ENCODE data around the gene DENND10. TPM values are rescaled to one million over a fixed set of nuclear protein-coding genes. Genes with fewer than 3 reads are reported as not detected.
A peak's percentile ranks its signal among the peaks of the same experiment; 100 is the strongest.

The DENND10 gene
- total RNA-seq, 6 experiments from 2014 or later, result 24.0 to 46.4 (median 36.1) TPM

DNA sequence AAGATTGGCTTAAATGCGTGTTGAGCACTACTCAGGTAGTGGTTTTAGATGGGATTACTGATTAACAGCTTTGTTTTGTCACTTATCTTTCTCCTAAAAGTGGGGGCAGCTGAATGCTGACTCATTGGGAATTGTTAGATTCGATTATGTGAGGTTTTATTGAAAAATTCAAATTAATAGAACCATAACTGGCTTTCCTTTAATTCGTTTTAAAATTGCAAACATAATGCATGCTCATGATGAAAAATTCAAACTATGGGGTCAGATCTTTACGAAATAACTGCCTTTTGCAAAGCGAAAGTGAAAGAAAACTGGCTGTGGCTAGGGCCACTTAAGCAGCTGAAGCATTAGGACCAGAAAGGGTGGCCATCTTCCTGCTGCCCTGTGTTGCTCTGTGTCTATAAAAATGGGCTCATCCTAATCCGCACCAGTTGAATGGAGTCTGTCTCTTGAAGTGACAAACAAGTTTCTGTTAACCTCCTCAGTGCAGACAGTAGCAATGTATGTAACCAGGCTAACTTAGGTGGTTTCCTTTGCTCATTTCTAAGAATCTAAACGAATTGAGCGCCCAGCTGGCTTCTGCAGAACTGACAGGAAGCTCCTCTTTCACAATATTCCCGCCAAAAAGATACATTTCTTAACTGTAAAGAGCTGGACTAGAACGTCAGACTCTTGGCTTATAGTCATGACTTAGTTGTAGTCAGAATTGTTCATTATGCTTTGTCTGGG is 27.8 kb downstream of the DENND10 start:
- no peak for DNase-seq
- ATAC-seq, result peak; percentile 66 to 80 (median 70)
- TF ChIP-seq, protein P1, sequence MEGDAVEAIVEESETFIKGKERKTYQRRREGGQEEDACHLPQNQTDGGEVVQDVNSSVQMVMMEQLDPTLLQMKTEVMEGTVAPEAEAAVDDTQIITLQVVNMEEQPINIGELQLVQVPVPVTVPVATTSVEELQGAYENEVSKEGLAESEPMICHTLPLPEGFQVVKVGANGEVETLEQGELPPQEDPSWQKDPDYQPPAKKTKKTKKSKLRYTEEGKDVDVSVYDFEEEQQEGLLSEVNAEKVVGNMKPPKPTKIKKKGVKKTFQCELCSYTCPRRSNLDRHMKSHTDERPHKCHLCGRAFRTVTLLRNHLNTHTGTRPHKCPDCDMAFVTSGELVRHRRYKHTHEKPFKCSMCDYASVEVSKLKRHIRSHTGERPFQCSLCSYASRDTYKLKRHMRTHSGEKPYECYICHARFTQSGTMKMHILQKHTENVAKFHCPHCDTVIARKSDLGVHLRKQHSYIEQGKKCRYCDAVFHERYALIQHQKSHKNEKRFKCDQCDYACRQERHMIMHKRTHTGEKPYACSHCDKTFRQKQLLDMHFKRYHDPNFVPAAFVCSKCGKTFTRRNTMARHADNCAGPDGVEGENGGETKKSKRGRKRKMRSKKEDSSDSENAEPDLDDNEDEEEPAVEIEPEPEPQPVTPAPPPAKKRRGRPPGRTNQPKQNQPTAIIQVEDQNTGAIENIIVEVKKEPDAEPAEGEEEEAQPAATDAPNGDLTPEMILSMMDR (IDR thresholded peaks at IDR 0.05), result no peak
- TF ChIP-seq POLR2A (IDR thresholded peaks at IDR 0.05), result no peak
- intact Hi-C loops (cut with DNase I), result no loop called here
- Histone ChIP-seq H3K27ac (peak overlapping the region; percentile 58 to 78 (median 75)), H3K9me3 (no peaks in the 10 kb centered on the region), H3K36me3 (peaks cover 0 to 6% (median 2%) of the 10 kb centered on the region in 4 donors), H3K27me3 (no peaks in the 10 kb centered on the region), H3K4me1 (peaks cover 0 to 35% (median 7%) of the 10 kb centered on the region in 4 donors), H3K4me3 (peak overlapping the region in 2 of 3 donors; percentile 31 to 46)
- WGBS (ENCODE audit: insufficient coverage, low coverage, low lambda C conversion rate, missing lambda C conversion rate), result 11% methylated on average over 10 of the region's 10 CpGs

DNA sequence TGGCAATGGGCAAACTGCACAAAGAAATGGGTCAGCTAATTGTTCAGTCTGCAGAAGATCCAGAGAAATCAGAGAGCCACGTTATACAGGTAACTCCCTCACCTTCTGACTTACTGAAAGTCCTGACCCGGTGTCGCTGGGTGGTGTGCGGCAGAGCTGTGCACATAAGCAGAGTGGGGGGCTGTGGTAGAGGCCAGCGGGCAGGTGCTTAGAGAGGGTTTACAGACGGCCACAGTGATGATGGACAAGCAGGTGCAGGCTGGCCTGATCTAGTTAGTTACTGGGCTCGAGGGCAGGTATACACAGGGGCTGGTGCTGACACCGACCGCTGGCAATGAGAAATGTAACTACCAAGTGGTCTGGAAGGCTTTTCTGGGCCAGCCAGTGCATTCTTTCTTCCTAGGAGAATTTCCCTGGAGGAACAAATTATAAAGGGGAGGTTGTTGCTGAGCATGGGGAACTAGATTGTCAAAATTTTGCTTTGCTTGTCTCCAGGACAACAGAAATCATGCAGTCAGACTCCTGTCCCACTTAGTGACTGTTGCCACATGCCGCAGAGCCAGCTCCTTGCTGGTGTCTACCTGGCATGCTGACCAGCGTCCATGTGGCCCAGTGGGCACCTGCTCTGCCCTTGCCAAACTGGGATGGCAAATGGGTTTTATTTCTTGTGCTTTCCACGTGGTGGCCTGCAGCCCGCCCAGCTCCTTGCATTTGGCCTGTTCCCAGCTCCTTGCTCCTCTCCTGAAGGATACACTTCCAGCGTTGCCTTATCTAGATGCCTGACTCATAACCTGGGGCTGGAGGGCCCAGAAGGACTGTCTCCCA is 28.8 kb downstream of the DENND10 start:
- no peak overlapping the region for H3K4me3 ChIP-seq
- H3K9me3 ChIP-seq, result no peaks in the 10 kb centered on the region
- WGBS (ENCODE audit: insufficient coverage, low coverage, low lambda C conversion rate, missing lambda C conversion rate), result 79% methylated on average over 10 of the region's 14 CpGs
- ATAC-seq (no peak), DNase-seq (no peak)
- TF ChIP-seq POLR2A (IDR thresholded peaks at IDR 0.05), result no peak
- TF ChIP-seq, protein P1 (IDR thresholded peaks at IDR 0.05), result no peak
- intact Hi-C loops (cut with DNase I), result no loop called here
- peaks cover 0 to 6% (median 2%) of the 10 kb centered on the region in 4 donors for H3K36me3 ChIP-seq
- H3K27me3 ChIP-seq, result no peaks in the 10 kb centered on the region
- H3K27ac ChIP-seq, result peak overlapping the region; percentile 58 to 78 (median 75)
- peaks cover 0 to 35% (median 7%) of the 10 kb centered on the region in 4 donors for H3K4me1 ChIP-seq

DNA sequence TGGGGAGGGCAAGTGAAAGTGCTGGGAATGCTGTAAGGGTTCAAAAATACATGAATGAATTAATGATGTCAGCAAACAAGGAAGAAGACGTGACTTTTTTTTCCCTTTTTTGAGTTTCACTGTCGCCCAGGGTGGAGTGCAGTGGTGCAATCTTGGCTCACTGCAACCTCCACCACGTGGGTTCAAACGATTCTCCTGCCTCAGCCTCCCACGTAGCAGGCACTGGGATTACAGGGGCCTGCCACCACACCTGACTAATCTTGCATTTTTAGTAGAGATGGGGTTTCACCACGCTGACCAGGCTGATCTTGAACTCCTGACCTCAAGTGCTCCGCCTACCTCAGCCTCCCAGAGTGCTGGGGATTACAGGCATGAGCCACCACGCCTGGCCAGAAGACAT is 30.0 kb downstream of the DENND10 start:
- ATAC-seq (no peak), DNase-seq (no peak)
- Histone ChIP-seq H3K36me3 (peaks cover 0 to 6% (median 2%) of the 10 kb centered on the region in 4 donors), H3K9me3 (no peaks in the 10 kb centered on the region), H3K27me3 (no peaks in the 10 kb centered on the region), H3K27ac (peak overlapping the region in 2 of 3 donors; percentile 10 to 25), H3K4me3 (no peak overlapping the region), H3K4me1 (peaks cover 0 to 35% (median 7%) of the 10 kb centered on the region in 4 donors)
- 48% methylated on average over 2 of the region's 8 CpGs for WGBS (ENCODE audit: insufficient coverage, low coverage, low lambda C conversion rate, missing lambda C conversion rate)
- intact Hi-C loops (cut with DNase I), result no loop called here
- no peak for TF ChIP-seq POLR2A (IDR thresholded peaks at IDR 0.05)
- TF ChIP-seq, protein P1 (IDR thresholded peaks at IDR 0.05), result no peak

DNA sequence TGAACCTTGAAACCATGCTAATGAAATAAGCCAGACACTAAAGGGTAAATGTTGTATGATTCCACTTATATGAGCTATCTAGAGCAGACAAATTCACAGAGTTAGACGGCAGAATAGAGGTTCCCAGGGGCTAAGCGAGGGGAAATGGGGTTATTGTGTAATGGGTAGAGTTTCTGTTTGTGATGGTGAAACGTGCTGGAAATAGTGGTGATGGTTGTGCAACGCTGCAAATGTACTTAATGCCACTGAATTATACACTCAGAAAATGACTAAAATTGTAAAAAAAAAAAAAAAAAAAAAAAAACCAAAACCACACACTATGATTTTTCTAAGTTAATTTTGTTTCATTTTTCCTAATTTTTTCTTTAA is 31.6 kb downstream of the DENND10 start:
- H3K4me1 ChIP-seq, result peaks cover 0 to 34% (median 7%) of the 10 kb centered on the region in 4 donors
- H3K27ac ChIP-seq, result peak overlapping the region; percentile 60 to 84 (median 83)
- peak; percentile 59 to 76 (median 62) for ATAC-seq
- WGBS (ENCODE audit: insufficient coverage, low coverage, low lambda C conversion rate, missing lambda C conversion rate), result 0% methylated on average over 4 of the region's 4 CpGs
- peak in 1 of 3 donors; percentile 70 for DNase-seq
- TF ChIP-seq POLR2A (IDR thresholded peaks at IDR 0.05), result no peak
- TF ChIP-seq, protein P1 (IDR thresholded peaks at IDR 0.05), result no peak
- H3K9me3 ChIP-seq, result no peaks in the 10 kb centered on the region
- peaks cover 0 to 6% (median 0%) of the 10 kb centered on the region in 4 donors for H3K36me3 ChIP-seq
- no peaks in the 10 kb centered on the region for H3K27me3 ChIP-seq
- no peak overlapping the region for H3K4me3 ChIP-seq
- intact Hi-C loops (cut with DNase I), result no loop called here
